Smooth muscle cell (in vitro differentiated cells): ENCODE data around the gene ARFGAP1. TPM values are rescaled to one million over a fixed set of nuclear protein-coding genes. Genes with fewer than 3 reads are reported as not detected.

ENCODE experiments used
- DNase-seq: peaks from one replicate; lab custom pipeline; 2025; ENCODE audit not compliant: unreplicated experiment; lab: John Stamatoyannopoulos, UW
- H2AFZ ChIP-seq: fragments of 200-600 bp; sonication (generic); 2 replicates; pipeline ENCODE4 v1.6.0; 2016; ENCODE audit warnings: antibody characterized with exemption, low read depth, mild to moderate bottlenecking
- H3F3A ChIP-seq: fragments of 200-600 bp; sonication (generic); 2 replicates; pipeline ENCODE4 v1.6.0; 2017; ENCODE audit warnings: antibody characterized with exemption, low read depth
- H3K27ac ChIP-seq: fragments of 200-600 bp; sonication (generic); 2 replicates; pipeline ENCODE4 v1.5.1; 2016; ENCODE audit warnings: low read depth, mild to moderate bottlenecking
- H3K27me3 ChIP-seq: fragments of 200-600 bp; sonication (generic); 2 replicates; pipeline ENCODE4 v1.6.1; 2016; ENCODE audit warnings: low read depth, mild to moderate bottlenecking
- H3K36me3 ChIP-seq: fragments of 200-600 bp; sonication (generic); 2 replicates; pipeline ENCODE4 v1.5.1; 2016; ENCODE audit warnings: low read depth
- H3K4me1 ChIP-seq: fragments of 200-600 bp; sonication (generic); 2 replicates; pipeline ENCODE4 v1.5.1; 2016; ENCODE audit warnings: low read depth
- H3K4me2 ChIP-seq: fragments of 200-600 bp; sonication (generic); 2 replicates; pipeline ENCODE4 v1.6.0; 2016; ENCODE audit warnings: mild to moderate bottlenecking
- H3K4me3 ChIP-seq: fragments of 200-600 bp; sonication (generic); 2 replicates; pipeline ENCODE4 v1.5.1; 2016; ENCODE audit warnings: mild to moderate bottlenecking
- H3K79me2 ChIP-seq: fragments of 200-600 bp; sonication (generic); 2 replicates; pipeline ENCODE4 v1.6.0; 2016; ENCODE audit warnings: low read depth, mild to moderate bottlenecking
- H3K9ac ChIP-seq: fragments of 200-600 bp; sonication (generic); 2 replicates; pipeline ENCODE4 v1.6.0; 2016; ENCODE audit warnings: low read depth
- H3K9me3 ChIP-seq: fragments of 200-600 bp; sonication (generic); replicated peaks from 2 replicates; pipeline ENCODE4 v1.5.1; 2016; ENCODE audit warnings: low read depth
- H4K20me1 ChIP-seq: fragments of 200-600 bp; sonication (generic); 2 replicates; pipeline ENCODE4 v1.6.0; 2016; ENCODE audit warnings: low read depth
- WGBS: methylation state at CpG from one replicate; pipeline ENCODE4 v1.1.7; 2016; ENCODE audit warnings: low lambda C conversion rate; 5-methylcytosine and 5-hydroxymethylcytosine counted together
- polyA plus RNA-seq: library from polyadenylated mRNA; unstranded; fragments of >200 nt; fragmentation: Nextera tagmentation; extraction: Ambion mirVana; gene quantifications from 2 replicates; pipeline ENCODE4 v1.2.1, GENCODE V29; 2016
- total RNA-seq: library from RNA; depleted of rRNA; stranded (reverse); fragments of >200 nt; gene quantifications from 2 replicates; pipeline ENCODE4 v1.2.3, GENCODE V29; 2014
- TF ChIP-seq, protein P1 (sequence below): fragments of 200-600 bp; sonication (generic); IDR thresholded peaks from 2 replicates; pipeline ENCODE4 v1.5.1; 2017; ENCODE audit warnings: borderline replicate concordance, mild to moderate bottlenecking, antibody characterized with exemption; ENCODE audit not compliant: insufficient read depth, poor library complexity, severe bottlenecking

ARFGAP1 gene
- total and polyA plus RNA-seq, 2 experiments from 2014 or later = 101 to 169 TPM

GRCh38 chr20:63314566-63315239 is 42.1 kb downstream of the ARFGAP1 start:
- Histone ChIP-seq H3K4me1 (no peaks in the 10 kb centered on the region), H3K4me2 (no peak overlapping the region), H3K27ac (no peak overlapping the region), H3K36me3 (no peaks in the 10 kb centered on the region), H3K27me3 (no peaks in the 10 kb centered on the region), H3F3A (no peaks in the 10 kb centered on the region), H2AFZ (no peak overlapping the region), H3K9me3 (no peaks in the 10 kb centered on the region), H3K9ac (no peak overlapping the region), H3K4me3 (no peak overlapping the region), H3K79me2 (no peaks in the 10 kb centered on the region), H4K20me1 (no peaks in the 10 kb centered on the region)
- DNase-seq = no peak
- 92% methylated on average over 16 of the region's 21 CpGs for WGBS
- TF ChIP-seq, protein P1, sequence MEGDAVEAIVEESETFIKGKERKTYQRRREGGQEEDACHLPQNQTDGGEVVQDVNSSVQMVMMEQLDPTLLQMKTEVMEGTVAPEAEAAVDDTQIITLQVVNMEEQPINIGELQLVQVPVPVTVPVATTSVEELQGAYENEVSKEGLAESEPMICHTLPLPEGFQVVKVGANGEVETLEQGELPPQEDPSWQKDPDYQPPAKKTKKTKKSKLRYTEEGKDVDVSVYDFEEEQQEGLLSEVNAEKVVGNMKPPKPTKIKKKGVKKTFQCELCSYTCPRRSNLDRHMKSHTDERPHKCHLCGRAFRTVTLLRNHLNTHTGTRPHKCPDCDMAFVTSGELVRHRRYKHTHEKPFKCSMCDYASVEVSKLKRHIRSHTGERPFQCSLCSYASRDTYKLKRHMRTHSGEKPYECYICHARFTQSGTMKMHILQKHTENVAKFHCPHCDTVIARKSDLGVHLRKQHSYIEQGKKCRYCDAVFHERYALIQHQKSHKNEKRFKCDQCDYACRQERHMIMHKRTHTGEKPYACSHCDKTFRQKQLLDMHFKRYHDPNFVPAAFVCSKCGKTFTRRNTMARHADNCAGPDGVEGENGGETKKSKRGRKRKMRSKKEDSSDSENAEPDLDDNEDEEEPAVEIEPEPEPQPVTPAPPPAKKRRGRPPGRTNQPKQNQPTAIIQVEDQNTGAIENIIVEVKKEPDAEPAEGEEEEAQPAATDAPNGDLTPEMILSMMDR = no peak

DNA sequence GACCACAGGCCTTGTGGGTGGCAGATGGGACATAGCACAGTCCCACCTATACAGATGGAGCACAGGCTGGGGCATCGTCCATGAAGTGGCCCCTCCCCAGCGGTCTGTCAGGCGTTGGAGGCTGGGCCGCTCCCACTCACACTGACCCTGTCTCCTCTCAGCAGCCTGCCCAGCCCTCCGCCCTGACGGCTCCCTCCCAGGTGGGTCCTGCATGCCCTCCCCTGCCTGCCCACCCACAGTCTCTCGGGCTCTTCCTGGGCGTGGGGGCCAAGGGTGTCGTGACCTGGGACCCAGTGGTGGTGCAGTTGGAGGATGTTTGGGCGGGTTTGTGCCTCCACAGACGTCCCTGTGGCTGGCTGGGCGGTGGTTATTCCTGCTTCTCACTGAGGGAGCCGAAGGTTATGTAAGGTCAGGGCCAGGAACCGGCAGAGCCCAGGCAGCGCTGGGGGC is 42.7 kb downstream of the ARFGAP1 start:
- H3K4me2 ChIP-seq = no peak overlapping the region
- H3K9ac ChIP-seq = no peak overlapping the region
- H3K4me1 ChIP-seq = no peaks in the 10 kb centered on the region
- TF ChIP-seq, protein P1 = no peak
- H3F3A ChIP-seq = no peaks in the 10 kb centered on the region
- no peaks in the 10 kb centered on the region for H3K27me3 ChIP-seq
- no peak overlapping the region for H3K27ac ChIP-seq
- no peaks in the 10 kb centered on the region for H3K36me3 ChIP-seq
- 85% methylated on average over 15 of the region's 15 CpGs for WGBS
- no peaks in the 10 kb centered on the region for H3K9me3 ChIP-seq
- H4K20me1 ChIP-seq = no peaks in the 10 kb centered on the region
- H3K79me2 ChIP-seq = no peaks in the 10 kb centered on the region
- no peak overlapping the region for H2AFZ ChIP-seq
- no peak overlapping the region for H3K4me3 ChIP-seq
- no peak for DNase-seq

DNA sequence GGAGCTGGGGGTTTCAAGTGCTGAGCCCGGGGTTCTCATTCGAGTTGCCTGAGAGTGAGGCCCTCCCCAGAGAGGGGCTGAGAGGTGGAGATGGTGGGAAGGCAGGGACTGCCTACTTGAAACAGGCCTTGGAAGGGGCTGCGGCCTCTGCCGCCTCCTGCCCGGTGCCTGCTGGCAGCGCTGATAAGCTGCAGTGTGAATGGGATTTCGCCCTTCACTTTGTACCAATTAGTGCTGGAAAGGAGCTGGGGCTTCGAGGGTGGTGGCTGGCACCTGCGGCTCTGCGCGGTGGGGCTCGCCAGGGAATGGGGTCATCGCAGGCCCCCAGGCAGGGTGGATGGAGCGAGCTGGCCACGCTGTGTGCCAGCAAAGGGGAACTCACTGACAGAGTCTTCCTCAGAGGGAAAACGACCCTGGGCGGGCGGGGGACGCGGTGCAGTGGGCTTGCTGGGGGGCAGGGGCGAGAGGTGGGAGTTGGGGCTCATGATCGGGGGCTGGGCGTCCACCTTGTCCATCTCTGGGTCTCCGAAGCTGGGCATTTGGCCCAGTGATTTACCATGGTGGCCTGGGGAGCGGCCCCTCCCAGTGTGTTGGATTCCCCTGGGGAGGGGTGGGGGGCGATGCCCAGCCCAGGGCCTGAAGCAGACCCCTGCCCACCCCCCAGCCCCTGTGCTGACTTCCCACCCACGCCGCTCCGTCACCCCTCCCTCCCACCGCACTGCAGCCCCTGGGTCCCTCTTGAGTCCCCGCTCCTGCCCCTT is 43.3 kb downstream of the ARFGAP1 start:
- no peaks in the 10 kb centered on the region for H3K4me1 ChIP-seq
- H3K79me2 ChIP-seq = no peaks in the 10 kb centered on the region
- H4K20me1 ChIP-seq = no peaks in the 10 kb centered on the region
- H3F3A ChIP-seq = no peaks in the 10 kb centered on the region
- H3K36me3 ChIP-seq = no peaks in the 10 kb centered on the region
- H3K4me3 ChIP-seq = no peak overlapping the region
- H2AFZ ChIP-seq = no peak overlapping the region
- no peak overlapping the region for H3K9ac ChIP-seq
- no peak overlapping the region for H3K27ac ChIP-seq
- no peaks in the 10 kb centered on the region for H3K27me3 ChIP-seq
- no peak overlapping the region for H3K4me2 ChIP-seq
- no peaks in the 10 kb centered on the region for H3K9me3 ChIP-seq
- WGBS = 90% methylated on average over 22 of the region's 31 CpGs
- TF ChIP-seq, protein P1 = no peak
- no peak for DNase-seq
